Panc1 (cell line): ENCODE results near the gene GRID1. TPM values are rescaled to one million over a fixed set of nuclear protein-coding genes. Genes with fewer than 3 reads are reported as not detected.
A peak's percentile ranks its signal among the peaks of the same experiment; 100 is the strongest.

Experiments used
- ATAC-seq: fragments of 200-7000 bp; cut with Tn5 transposase; 2 replicates; pipeline ENCODE4 v1.9.1; 2020; ENCODE audit warnings: mild to moderate bottlenecking, moderate library complexity
- BruUV-seq: library from RNA; stranded (reverse); fragments of 400-500 nt; replicated peaks from 2 replicates; lab custom pipeline; 2021; lab: Mats Ljungman, UMichigan
- CTCF ChIA-PET: fragments of 300-600 bp; sonication (Branson Sonifier 250); formaldehyde crosslinking; loops from one replicate; lab custom pipeline; 2022; ENCODE audit warnings: antibody characterized with exemption; lab: Charles Lee
- POLR2A ChIA-PET: fragments of 300-600 bp; sonication (Branson Sonifier 250); formaldehyde crosslinking; loops from one replicate; lab custom pipeline; 2022; ENCODE audit warnings: antibody characterized with exemption; lab: Charles Lee
- DNase-seq: peaks from one replicate; pipeline ENCODE4 v3.0.0-alpha.2; 2010; ENCODE audit warnings: low read depth, low spot score
- H3K27ac ChIP-seq: 2 replicates; pipeline ENCODE4 v1.5.1; 2011; ENCODE audit warnings: mild to moderate bottlenecking, low read length, inconsistent platforms
- H3K27me3 ChIP-seq: fragments of 200-500 bp; sonication (Bioruptor generic); 2 replicates; pipeline ENCODE4 v1.6.0; 2014; ENCODE audit warnings: low read length, inconsistent platforms; ENCODE audit not compliant: control insufficient read depth, insufficient read depth
- H3K36me3 ChIP-seq: fragments of 200-500 bp; sonication (Bioruptor generic); 2 replicates; pipeline ENCODE4 v1.5.1; 2014; ENCODE audit warnings: inconsistent platforms, mild to moderate bottlenecking, low read length, moderate library complexity; ENCODE audit not compliant: control insufficient read depth, insufficient read depth
- H3K4me1 ChIP-seq: 2 replicates; pipeline ENCODE4 v1.5.1; 2011; ENCODE audit warnings: inconsistent platforms, mild to moderate bottlenecking, low read length, moderate library complexity; ENCODE audit not compliant: control insufficient read depth, insufficient read depth
- H3K4me3 ChIP-seq, 2 experiments: 2 replicates each; pipeline ENCODE4 v1.5.1; 2011 to 2012; ENCODE audit warnings: low read depth in 2 of 2, low read length in 2 of 2, mild to moderate bottlenecking in 2 of 2, inconsistent platforms in 1 of 2, moderate library complexity in 1 of 2
- H3K9me3 ChIP-seq: fragments of 200-500 bp; sonication (Bioruptor generic); 2 replicates; pipeline ENCODE4 v1.5.1; 2014; ENCODE audit warnings: low read depth, mild to moderate bottlenecking, inconsistent platforms, low read length, moderate library complexity; ENCODE audit not compliant: control insufficient read depth, insufficient read depth
- CTCF ChIP-seq: fragments of 450-650 bp; IDR thresholded peaks from 2 replicates; pipeline ENCODE4 v1.5.1; 2017; ENCODE audit warnings: mild to moderate bottlenecking
- POLR2AphosphoS5 ChIP-seq: IDR thresholded peaks from 2 replicates; pipeline ENCODE4 v1.6.1; 2012; ENCODE audit warnings: mild to moderate bottlenecking, low read depth, low read length, moderate library complexity
- REST ChIP-seq, 2 experiments: IDR thresholded peaks; 2 replicates each; pipeline ENCODE4 v1.6.1; 2011 to 2012; ENCODE audit warnings: low read depth in 2 of 2, control low read depth in 1 of 2, low read length in 1 of 2, mild to moderate bottlenecking in 1 of 2, moderate library complexity in 1 of 2; ENCODE audit not compliant: insufficient read depth in 1 of 2
- SIN3A ChIP-seq: IDR thresholded peaks from 2 replicates; pipeline ENCODE4 v1.6.1; 2012; ENCODE audit warnings: low read depth, mild to moderate bottlenecking, low read length, moderate library complexity, borderline replicate concordance; ENCODE audit not compliant: insufficient read depth
- TCF7L2 ChIP-seq: IDR thresholded peaks from 2 replicates; pipeline ENCODE4 v1.6.1; 2011; ENCODE audit warnings: mild to moderate bottlenecking, low read depth, low read length, inconsistent platforms
- in situ Hi-C: cut with HindIII; loops from 2 replicates; pipeline ENCODE4 v1.10.0; 2016; ENCODE audit warnings: low sequenced_read_pairs, low pct_unique_long_range_greater_than_20kb
- intact Hi-C: fragments of 100-400 bp; cut with micrococcal nuclease; formaldehyde crosslinking; loops from one replicate; pipeline ENCODE4 v1.10.0; 2022; ENCODE audit not compliant: unreplicated experiment
- total RNA-seq: library from RNA; stranded (reverse); gene quantifications from one replicate; pipeline ENCODE4 v1.2.1, GENCODE V29; 2021; ENCODE audit not compliant: unreplicated experiment

Gene GRID1
- total RNA-seq, 1 experiment from 2014 or later: 2.3 TPM

- Histone ChIP-seq H3K27ac (no peak overlapping the region), H3K4me1 (peaks cover 5% of the 10 kb centered on the region; the same call in 1 of the 2 replicates), H3K27me3 (0 out of 2 replicates have a peak, but pooled peaks cover 2% of the 10 kb centered on the region), H3K4me3 (no peak overlapping the region), H3K9me3 (no peaks in the 10 kb centered on the region), H3K36me3 (no peaks in the 10 kb centered on the region)
- TF ChIP-seq CTCF (no peak), POLR2AphosphoS5 (no peak), TCF7L2 (no peak), SIN3A (no peak), REST (IDR thresholded peaks at IDR 0.05; ENCODE audit: insufficient read depth in 1 of 2, low read depth in 2 of 2, low read length in 1 of 2) (no peak)
- ATAC-seq: peak; percentile 36
- no peak for DNase-seq
- intact Hi-C loops (loop anchor here (5.0 kb wide), 1 partner anchor 116 kb away; no protein-coding TSS in a partner anchor), in situ Hi-C loops (no loop called here)
- CTCF ChIA-PET: interaction anchor here (1.3 kb wide), 1 partner anchor 87 kb away, joined by 3 read pairs; no protein-coding TSS in a partner anchor
- BruUV-seq: no TSS peak
- POLR2A ChIA-PET: interaction anchor here (0.5 to 0.6 kb wide), 2 partner anchors 86 to 262 kb away, joined by 3 read pairs; no protein-coding TSS in a partner anchor
Measured at GRCh38 chr10:86261470-86261869, 105.1 kb downstream of the GRID1 start.

- no peak for TF ChIP-seq TCF7L2
- no peak for TF ChIP-seq POLR2AphosphoS5
- no peak for TF ChIP-seq REST (IDR thresholded peaks at IDR 0.05; ENCODE audit: insufficient read depth in 1 of 2, low read depth in 2 of 2, low read length in 1 of 2)
- no peak for TF ChIP-seq CTCF
- no peak for TF ChIP-seq SIN3A
- intact Hi-C loops: loop anchor here (5.0 kb wide), 1 partner anchor 117 kb away; no protein-coding TSS in a partner anchor
- CTCF ChIA-PET: interaction anchor here (1.3 kb wide), 1 partner anchor 88 kb away, joined by 3 read pairs; no protein-coding TSS in a partner anchor
Measured at GRCh38 chr10:86260564-86260963, 106.0 kb downstream of the GRID1 start.

More at GRCh38 chr10:86260564-86260963, 106.0 kb downstream of the GRID1 start:
- Histone ChIP-seq H3K27ac (no peak overlapping the region), H3K4me3 (no peak overlapping the region), H3K27me3 (0 out of 2 replicates have a peak, but pooled peaks cover 2% of the 10 kb centered on the region), H3K4me1 (peaks cover 5% of the 10 kb centered on the region; the same call in 1 of the 2 replicates), H3K36me3 (no peaks in the 10 kb centered on the region), H3K9me3 (no peaks in the 10 kb centered on the region)
- in situ Hi-C loops: no loop called here
- BruUV-seq: no TSS peak
- POLR2A ChIA-PET: no interaction called here
- no peak for DNase-seq
- ATAC-seq: no peak
